ENCODE measurements around the gene SOX21. TPM values are rescaled to one million over a fixed set of nuclear protein-coding genes. Genes with fewer than 3 reads are reported as not detected.

SOX21 gene
- total RNA-seq, 2 donors from 2014 or later, result not detected

GRCh38 chr13:94716016-94716415 is 3.7 kb upstream of the SOX21 start:
- ATAC-seq (replicated peaks in 1 of 2) (no peak), DNase-seq (no peak)
- H3K4me3 Mint-ChIP-seq, result no peak overlapping the region
- H3K9me3 Mint-ChIP-seq, result no peaks in the 10 kb centered on the region
- H3K4me1 Mint-ChIP-seq (ENCODE audit: low read depth), result no peaks in the 10 kb centered on the region
- H3K36me3 Mint-ChIP-seq (ENCODE audit: insufficient read depth in 2 of 2), result no peaks in the 10 kb centered on the region
- peaks cover 51% of the 10 kb centered on the region for H3K27me3 Mint-ChIP-seq (ENCODE audit: low read depth)
- no peak overlapping the region for H3K27ac Mint-ChIP-seq

DNA sequence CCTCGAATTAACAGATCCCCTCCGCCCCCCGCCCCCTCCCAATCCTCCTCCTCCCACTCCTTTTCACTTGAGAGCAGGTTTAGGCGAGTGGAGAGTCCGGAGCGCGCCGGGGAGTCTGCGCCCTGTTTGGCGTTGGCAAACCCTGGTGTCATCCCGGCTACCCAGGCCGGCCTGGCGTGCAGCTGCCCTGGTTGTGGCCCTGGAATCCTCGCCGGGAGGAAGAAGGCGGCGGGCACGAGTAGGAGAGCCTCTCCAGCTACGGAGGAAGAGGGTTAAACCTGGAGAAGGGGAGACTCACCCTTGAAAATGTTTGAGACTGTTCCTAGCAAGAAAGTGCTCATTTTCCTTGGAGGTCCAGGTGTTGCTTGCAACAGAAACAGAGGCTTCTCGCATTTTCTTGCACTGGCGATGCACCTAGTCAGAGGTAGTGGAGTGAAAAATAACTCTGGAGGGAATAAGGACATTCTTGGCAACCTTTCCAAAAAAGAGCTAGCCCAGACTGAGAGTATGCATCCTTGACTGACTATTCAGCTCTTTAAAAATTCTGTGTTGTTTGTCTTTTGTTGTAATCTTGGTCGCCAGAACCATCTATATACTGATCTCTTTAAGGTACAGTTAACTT is 1.3 kb upstream of the SOX21 start:
- peak overlapping the region; percentile 27 to 45 for H3K4me3 Mint-ChIP-seq

GRCh38 chr13:94712812-94713560 is 641 bp upstream of the SOX21 start:
- no peaks in the 10 kb centered on the region for H3K9me3 Mint-ChIP-seq
- H3K27me3 Mint-ChIP-seq (ENCODE audit: low read depth), result peaks cover 73% of the 10 kb centered on the region
- H3K4me3 Mint-ChIP-seq, result peak overlapping the region; percentile 85
- ATAC-seq (replicated peaks in 1 of 2), result peak; percentile 32 to 49
- H3K27ac Mint-ChIP-seq, result no peak overlapping the region
- H3K4me1 Mint-ChIP-seq (ENCODE audit: low read depth), result peaks cover 6% of the 10 kb centered on the region
- no peaks in the 10 kb centered on the region for H3K36me3 Mint-ChIP-seq (ENCODE audit: insufficient read depth in 2 of 2)
- peak in 1 of 2 donors; percentile 29 for DNase-seq

More for the DNA sequence above, 1.3 kb upstream of the SOX21 start:
- no peak for ATAC-seq (replicated peaks in 1 of 2)
- H3K27ac Mint-ChIP-seq, result no peak overlapping the region
- peaks cover 69% of the 10 kb centered on the region for H3K27me3 Mint-ChIP-seq (ENCODE audit: low read depth)
- no peaks in the 10 kb centered on the region for H3K36me3 Mint-ChIP-seq (ENCODE audit: insufficient read depth in 2 of 2)
- no peak for DNase-seq
- peaks cover 6% of the 10 kb centered on the region for H3K4me1 Mint-ChIP-seq (ENCODE audit: low read depth)
- H3K9me3 Mint-ChIP-seq, result no peaks in the 10 kb centered on the region

DNA sequence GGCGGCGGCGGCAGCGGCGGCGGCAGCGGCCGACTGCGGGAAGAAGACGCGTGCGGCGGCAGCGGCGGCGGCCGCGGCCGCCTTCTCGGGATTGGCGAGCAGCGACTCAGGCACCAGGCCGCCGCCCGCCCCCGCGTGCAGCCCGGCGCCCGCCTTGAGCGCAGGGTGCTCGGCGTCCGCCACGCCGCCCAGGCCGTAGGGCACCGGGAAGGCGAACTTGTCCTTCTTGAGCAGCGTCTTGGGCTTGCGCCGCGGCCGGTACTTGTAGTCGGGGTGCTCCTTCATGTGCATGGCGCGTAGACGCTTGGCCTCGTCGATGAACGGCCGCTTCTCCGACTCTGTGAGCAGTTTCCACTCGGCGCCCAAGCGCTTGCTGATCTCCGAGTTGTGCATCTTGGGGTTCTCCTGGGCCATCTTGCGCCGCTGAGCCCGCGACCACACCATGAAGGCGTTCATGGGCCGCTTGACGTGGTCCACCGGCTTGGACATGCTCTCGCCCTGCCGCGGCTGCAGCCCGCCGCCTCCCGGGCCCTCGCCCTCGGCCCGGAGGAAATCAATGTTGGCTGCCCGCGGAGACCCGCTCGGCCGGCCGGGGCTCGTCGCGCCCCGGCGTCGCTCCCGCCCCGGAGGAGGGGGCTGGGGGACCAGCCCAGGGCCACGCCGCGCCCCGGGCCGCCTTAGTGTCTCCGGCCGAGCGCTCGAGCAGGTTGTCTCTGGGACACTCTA is 621 bp downstream of the SOX21 start:
- no peaks in the 10 kb centered on the region for H3K9me3 Mint-ChIP-seq
- H3K27ac Mint-ChIP-seq, result no peak overlapping the region
- peak; percentile 19 to 34 for ATAC-seq (replicated peaks in 1 of 2)
- H3K36me3 Mint-ChIP-seq (ENCODE audit: insufficient read depth in 2 of 2), result peaks cover 2 to 3% of the 10 kb centered on the region in 2 donors
- H3K27me3 Mint-ChIP-seq (ENCODE audit: low read depth), result peaks cover 75% of the 10 kb centered on the region
- H3K4me3 Mint-ChIP-seq, result peak overlapping the region; percentile 85
- H3K4me1 Mint-ChIP-seq (ENCODE audit: low read depth), result peaks cover 15% of the 10 kb centered on the region
- DNase-seq, result peak; percentile 29 to 40

GRCh38 chr13:94710881-94711560 is 1.3 kb downstream of the SOX21 start:
- ATAC-seq (replicated peaks in 1 of 2), result peak; percentile 68
- H3K27me3 Mint-ChIP-seq (ENCODE audit: low read depth), result peaks cover 75% of the 10 kb centered on the region

DNA sequence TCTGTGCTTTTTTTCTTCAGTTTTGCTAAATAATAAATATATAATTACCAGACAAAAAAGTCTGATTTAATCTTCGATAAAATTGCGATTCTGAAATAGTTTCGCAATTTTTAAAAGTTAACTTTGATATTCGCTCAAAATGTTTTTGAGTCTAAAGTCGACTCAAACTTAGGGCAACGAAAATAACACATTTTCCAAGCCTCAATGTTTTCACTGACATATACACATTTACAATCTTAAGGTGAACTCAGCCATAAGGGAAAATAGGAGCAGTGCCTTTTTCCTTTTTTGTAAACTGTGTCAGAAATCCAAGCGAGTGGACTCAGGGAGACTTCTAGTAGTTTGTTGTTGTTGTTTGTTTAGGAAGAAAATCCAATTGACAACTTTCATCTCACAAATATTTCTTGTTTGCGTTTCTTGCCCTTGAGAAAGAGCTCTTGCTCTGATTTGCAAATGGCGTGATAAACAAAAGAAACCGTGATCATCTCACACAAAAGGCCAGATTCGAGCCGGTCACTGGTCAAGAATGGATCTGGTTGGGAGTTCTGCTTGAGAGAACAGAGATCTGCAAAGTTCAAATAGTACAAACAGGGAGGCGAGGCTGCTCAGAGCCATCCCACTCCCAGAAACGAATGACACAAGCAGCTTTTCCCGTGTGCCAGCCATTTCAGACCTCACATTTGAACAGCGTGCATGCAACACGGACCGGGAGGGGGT is 2.1 kb downstream of the SOX21 start:
- Mint-ChIP-seq H3K4me1 (ENCODE audit: low read depth) (peaks cover 26% of the 10 kb centered on the region), H3K27ac (no peak overlapping the region), H3K9me3 (no peaks in the 10 kb centered on the region), H3K27me3 (ENCODE audit: low read depth) (peaks cover 75% of the 10 kb centered on the region), H3K36me3 (ENCODE audit: insufficient read depth in 2 of 2) (peaks cover 2 to 3% of the 10 kb centered on the region in 2 donors), H3K4me3 (peak overlapping the region; percentile 61 to 63)
- DNase-seq, result no peak
- no peak for ATAC-seq (replicated peaks in 1 of 2)

More at GRCh38 chr13:94710881-94711560, 1.3 kb downstream of the SOX21 start:
- Mint-ChIP-seq H3K4me3 (peak overlapping the region; percentile 61 to 63), H3K4me1 (ENCODE audit: low read depth) (peaks cover 22% of the 10 kb centered on the region), H3K9me3 (no peaks in the 10 kb centered on the region), H3K36me3 (ENCODE audit: insufficient read depth in 2 of 2) (peaks cover 2 to 3% of the 10 kb centered on the region in 2 donors), H3K27ac (no peak overlapping the region)
- peak; percentile 35 to 41 for DNase-seq

GRCh38 chr13:94709001-94709834 is 3.1 kb downstream of the SOX21 start:
- Mint-ChIP-seq H3K27ac (peak overlapping the region; percentile 22), H3K4me1 (ENCODE audit: low read depth) (peaks cover 29% of the 10 kb centered on the region), H3K27me3 (ENCODE audit: low read depth) (peaks cover 75% of the 10 kb centered on the region), H3K9me3 (no peaks in the 10 kb centered on the region), H3K4me3 (no peak overlapping the region), H3K36me3 (ENCODE audit: insufficient read depth in 2 of 2) (peaks cover 3 to 4% of the 10 kb centered on the region in 2 donors)
- DNase-seq (no peak), ATAC-seq (replicated peaks in 1 of 2) (no peak)

- ATAC-seq (replicated peaks in 1 of 2) (peak in 1 of 2 donors; percentile 8), DNase-seq (peak in 1 of 2 donors; percentile 15)
- H3K4me1 Mint-ChIP-seq (ENCODE audit: low read depth), result peaks cover 38% of the 10 kb centered on the region
- peak overlapping the region; percentile 77 to 93 for H3K4me3 Mint-ChIP-seq
- peak overlapping the region; percentile 57 for H3K27ac Mint-ChIP-seq
- peaks cover 78% of the 10 kb centered on the region for H3K27me3 Mint-ChIP-seq (ENCODE audit: low read depth)
- no peaks in the 10 kb centered on the region for H3K9me3 Mint-ChIP-seq
- peaks cover 5 to 11% of the 10 kb centered on the region in 2 donors for H3K36me3 Mint-ChIP-seq (ENCODE audit: insufficient read depth in 2 of 2)
Observed at GRCh38 chr13:94708031-94708859, 4.1 kb downstream of the SOX21 start.

DNA sequence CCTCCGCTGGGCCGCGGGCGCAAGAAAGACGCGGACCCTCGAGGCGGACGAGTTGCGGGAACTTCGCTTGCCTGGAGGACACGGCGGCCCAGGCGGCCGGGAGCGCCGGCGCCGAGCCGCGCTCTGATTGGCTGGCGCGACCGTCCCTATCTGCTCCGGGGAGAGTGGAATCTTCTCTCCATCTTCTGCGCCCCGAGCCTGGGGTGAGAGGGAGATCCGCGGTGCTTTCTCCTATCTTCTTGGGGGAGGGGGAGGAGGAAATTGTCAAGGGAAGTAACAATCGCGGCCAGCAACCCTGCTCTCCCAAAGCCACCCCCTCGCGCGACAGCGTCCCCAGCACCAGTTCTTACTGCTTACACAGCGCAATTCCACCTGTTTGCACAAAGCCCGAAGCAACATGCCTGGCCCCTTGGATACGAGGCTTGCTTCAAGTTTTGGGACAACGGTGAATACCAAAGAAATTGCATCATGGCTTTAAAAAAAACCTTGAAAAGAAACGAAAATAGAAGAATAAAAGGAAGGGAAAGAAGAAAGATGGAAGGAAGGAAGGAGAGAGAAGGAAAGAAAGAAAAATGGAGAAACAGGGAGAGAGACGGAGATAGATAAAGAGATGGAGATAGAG is 4.8 kb downstream of the SOX21 start:
- no peak for ATAC-seq (replicated peaks in 1 of 2)
- peaks cover 81% of the 10 kb centered on the region for H3K27me3 Mint-ChIP-seq (ENCODE audit: low read depth)
- peaks cover 41% of the 10 kb centered on the region for H3K4me1 Mint-ChIP-seq (ENCODE audit: low read depth)
- no peaks in the 10 kb centered on the region for H3K9me3 Mint-ChIP-seq
- peaks cover 5 to 11% of the 10 kb centered on the region in 2 donors for H3K36me3 Mint-ChIP-seq (ENCODE audit: insufficient read depth in 2 of 2)
- H3K27ac Mint-ChIP-seq, result peak overlapping the region; percentile 78
- H3K4me3 Mint-ChIP-seq, result peak overlapping the region; percentile 77 to 93
- peak in 1 of 2 donors; percentile 17 for DNase-seq

DNA sequence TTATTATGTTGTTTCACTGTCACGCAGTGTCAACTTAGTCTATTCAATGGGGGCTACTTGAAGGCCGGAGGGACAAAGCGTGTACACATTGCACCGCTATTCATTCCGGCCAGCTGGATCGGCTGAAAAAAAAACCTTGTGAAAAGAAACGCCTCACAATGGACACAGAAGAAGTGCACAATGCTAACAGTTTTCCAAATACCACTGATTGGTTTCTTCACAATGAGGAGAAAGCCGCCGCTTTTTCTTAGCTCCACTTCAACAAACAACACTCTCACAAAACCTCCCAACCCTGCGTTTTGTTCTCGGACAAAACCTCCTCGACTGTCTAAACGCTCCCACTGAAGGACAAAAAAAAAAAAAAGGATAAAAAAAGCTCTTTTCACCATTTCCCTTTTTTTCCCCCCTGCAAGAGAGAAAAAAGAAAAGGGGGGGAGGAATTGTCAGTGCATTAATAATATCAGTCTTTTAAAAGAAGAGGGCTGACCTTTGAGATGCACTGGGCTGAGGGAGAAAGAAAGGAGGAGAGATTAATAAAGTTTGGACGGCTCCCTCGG is 5.4 kb downstream of the SOX21 start:
- peaks cover 5 to 11% of the 10 kb centered on the region in 2 donors for H3K36me3 Mint-ChIP-seq (ENCODE audit: insufficient read depth in 2 of 2)
- H3K9me3 Mint-ChIP-seq, result no peaks in the 10 kb centered on the region
- peaks cover 82% of the 10 kb centered on the region for H3K27me3 Mint-ChIP-seq (ENCODE audit: low read depth)
- peaks cover 44% of the 10 kb centered on the region for H3K4me1 Mint-ChIP-seq (ENCODE audit: low read depth)
- no peak overlapping the region for H3K27ac Mint-ChIP-seq
- H3K4me3 Mint-ChIP-seq, result peak overlapping the region; percentile 77 to 93
- no peak for DNase-seq
- no peak for ATAC-seq (replicated peaks in 1 of 2)
